NCI-H2171 (cell line): ENCODE results near the gene USP5.
A peak's percentile ranks its signal among the peaks of the same experiment; 100 is the strongest.

Experiments
- DNase-seq: peaks from one replicate; lab custom pipeline; 2025; lab: John Stamatoyannopoulos, UW

The USP5 gene

GRCh38 chr12:6826125-6826733 lies 25.7 kb upstream of the USP5 start:
- DNase-seq = no peak

GRCh38 chr12:6826734-6827436 lies 25.1 kb upstream of the USP5 start:
- DNase-seq = no peak

GRCh38 chr12:6827437-6827911 lies 24.5 kb upstream of the USP5 start:
- DNase-seq = peak; percentile 100

GRCh38 chr12:6827982-6828780 lies 23.8 kb upstream of the USP5 start, which contains the start of gene P3H3:
Gene P3H3 (plus strand): TSS chr12:6828407. CDS start chr12:6828441, 34 bp downstream.
- DNase-seq = peak; percentile 98

GRCh38 chr12:6828781-6829535 lies 23.0 kb upstream of the USP5 start:
- peak; percentile 89 for DNase-seq

- no peak for DNase-seq
Observed at GRCh38 chr12:6829536-6830220, 22.3 kb upstream of the USP5 start.

GRCh38 chr12:6830286-6830890 lies 21.6 kb upstream of the USP5 start:
- DNase-seq = no peak

GRCh38 chr12:6830999-6831398 lies 21.0 kb upstream of the USP5 start:
- no peak for DNase-seq

GRCh38 chr12:6831450-6831995 lies 20.4 kb upstream of the USP5 start:
- no peak for DNase-seq

- no peak for DNase-seq
Observed at GRCh38 chr12:6832125-6832524, 19.8 kb upstream of the USP5 start.

GRCh38 chr12:6833189-6833890 lies 18.6 kb upstream of the USP5 start:
- DNase-seq = no peak

- DNase-seq = no peak
Observed at GRCh38 chr12:6834254-6834653, 17.7 kb upstream of the USP5 start.

GRCh38 chr12:6834873-6835272 lies 17.1 kb upstream of the USP5 start:
- no peak for DNase-seq

- DNase-seq = no peak
Observed at GRCh38 chr12:6836851-6837250, 15.1 kb upstream of the USP5 start.

- DNase-seq = no peak
Observed at GRCh38 chr12:6837370-6838060, 14.4 kb upstream of the USP5 start.

GRCh38 chr12:6838854-6839253 lies 13.1 kb upstream of the USP5 start:
- no peak for DNase-seq

- peak; percentile 100 for DNase-seq
Observed at GRCh38 chr12:6839482-6840201, 12.3 kb upstream of the USP5 start.

- DNase-seq = no peak
Observed at GRCh38 chr12:6840330-6840729, 11.6 kb upstream of the USP5 start.
